ENCODE results near the gene NUDT12. TPM values are rescaled to one million over a fixed set of nuclear protein-coding genes. Genes with fewer than 3 reads are reported as not detected.

Gene NUDT12
- total RNA-seq, 4 donors from 2014 or later = 24.6 to 48.2 (median 28.9) TPM

DNA sequence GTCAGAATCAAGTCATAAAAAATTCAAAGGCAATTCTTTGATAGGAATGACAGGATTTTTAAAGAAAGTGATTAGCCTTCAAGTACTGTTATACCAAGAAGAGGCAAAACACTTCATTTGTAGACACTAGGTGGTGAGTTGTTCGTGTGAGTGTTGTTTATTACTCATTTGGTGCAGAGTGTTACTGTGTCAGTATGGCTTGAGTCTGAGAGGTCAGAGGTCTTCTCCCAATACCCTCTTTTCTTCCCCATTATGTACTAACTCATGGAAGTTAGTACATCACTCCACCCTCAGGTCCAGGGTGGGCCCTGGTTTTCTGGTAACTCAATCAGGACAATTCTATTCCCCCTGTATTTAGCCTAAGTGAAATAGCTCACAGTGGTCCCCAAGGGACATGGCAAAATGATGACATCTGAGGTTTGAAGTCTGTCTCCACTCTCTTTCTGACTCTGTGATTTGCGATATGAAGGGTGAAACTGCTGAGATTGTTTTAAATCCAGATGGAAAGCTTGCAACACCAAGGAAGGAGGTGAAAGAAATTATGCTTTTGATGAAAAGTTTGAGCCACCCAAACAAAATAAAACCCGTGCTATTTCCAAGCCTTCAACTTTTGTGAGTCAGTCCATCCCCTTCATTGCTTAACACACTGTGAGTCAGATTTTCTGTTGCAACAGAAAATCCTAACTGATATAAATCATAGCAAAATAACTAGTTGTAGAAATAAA is 56.8 kb downstream of the NUDT12 start:
- no peak for TF ChIP-seq POLR2A (IDR thresholded peaks at IDR 0.05)
- H3K27me3 ChIP-seq = no peaks in the 10 kb centered on the region
- no peak overlapping the region for H3K27ac ChIP-seq
- WGBS, 2 donors = 86 to 87% methylated on average over 3 of the region's 3 CpGs
- H3K9me3 ChIP-seq = no peaks in the 10 kb centered on the region
- no peaks in the 10 kb centered on the region for H3K36me3 ChIP-seq
- no peak for DNase-seq
- intact Hi-C loops (cut with DNase I) = no loop called here
- no peak overlapping the region for H3K4me3 ChIP-seq (replicated peaks in 1 of 3)
- no peaks in the 10 kb centered on the region for H3K4me1 ChIP-seq

DNA sequence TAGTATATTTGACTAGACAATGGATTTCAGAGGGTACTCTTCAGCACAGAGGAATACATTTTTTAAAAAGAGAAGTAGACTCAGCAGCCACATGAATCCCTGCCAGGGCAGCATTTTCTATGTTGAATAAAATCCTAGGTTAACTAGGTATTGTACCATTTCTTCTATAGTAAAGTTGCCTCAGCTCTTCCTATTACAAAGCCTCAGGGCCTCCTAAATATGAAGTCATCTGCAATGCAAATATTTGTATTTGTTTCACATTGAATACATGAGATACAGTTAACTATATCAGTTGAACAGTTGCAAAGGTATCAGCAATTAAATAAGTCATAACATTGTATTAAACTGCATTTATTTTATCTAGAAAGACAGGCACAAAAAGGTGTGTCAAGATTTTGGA is 59.5 kb downstream of the NUDT12 start:
- no peak for DNase-seq

DNA sequence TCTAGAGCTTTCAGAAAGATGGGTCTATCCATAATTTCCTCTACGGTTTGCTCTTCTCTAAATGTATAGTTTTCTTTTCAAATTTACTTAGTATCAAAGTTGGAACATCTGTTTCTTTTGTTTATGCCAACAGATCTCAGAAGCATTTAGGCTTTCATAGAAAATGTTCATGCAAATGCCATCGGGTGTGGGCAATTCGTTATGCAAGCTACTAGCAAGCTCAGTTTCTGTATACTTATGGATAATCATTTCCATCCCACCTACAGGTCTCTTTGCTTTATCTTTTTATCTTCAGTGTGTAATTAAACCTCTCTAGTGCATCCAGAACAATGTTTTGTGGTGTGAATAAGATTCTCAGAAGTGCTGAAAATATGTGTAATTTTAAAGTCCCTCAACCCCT is 59.9 kb downstream of the NUDT12 start:
- DNase-seq = no peak
- no peak overlapping the region for H3K27ac ChIP-seq
- TF ChIP-seq, protein P1, sequence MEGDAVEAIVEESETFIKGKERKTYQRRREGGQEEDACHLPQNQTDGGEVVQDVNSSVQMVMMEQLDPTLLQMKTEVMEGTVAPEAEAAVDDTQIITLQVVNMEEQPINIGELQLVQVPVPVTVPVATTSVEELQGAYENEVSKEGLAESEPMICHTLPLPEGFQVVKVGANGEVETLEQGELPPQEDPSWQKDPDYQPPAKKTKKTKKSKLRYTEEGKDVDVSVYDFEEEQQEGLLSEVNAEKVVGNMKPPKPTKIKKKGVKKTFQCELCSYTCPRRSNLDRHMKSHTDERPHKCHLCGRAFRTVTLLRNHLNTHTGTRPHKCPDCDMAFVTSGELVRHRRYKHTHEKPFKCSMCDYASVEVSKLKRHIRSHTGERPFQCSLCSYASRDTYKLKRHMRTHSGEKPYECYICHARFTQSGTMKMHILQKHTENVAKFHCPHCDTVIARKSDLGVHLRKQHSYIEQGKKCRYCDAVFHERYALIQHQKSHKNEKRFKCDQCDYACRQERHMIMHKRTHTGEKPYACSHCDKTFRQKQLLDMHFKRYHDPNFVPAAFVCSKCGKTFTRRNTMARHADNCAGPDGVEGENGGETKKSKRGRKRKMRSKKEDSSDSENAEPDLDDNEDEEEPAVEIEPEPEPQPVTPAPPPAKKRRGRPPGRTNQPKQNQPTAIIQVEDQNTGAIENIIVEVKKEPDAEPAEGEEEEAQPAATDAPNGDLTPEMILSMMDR (IDR thresholded peaks at IDR 0.05) = no peak
- TF ChIP-seq POLR2A (IDR thresholded peaks at IDR 0.05) = no peak
- no peaks in the 10 kb centered on the region for H3K9me3 ChIP-seq
- no peak overlapping the region for H3K4me3 ChIP-seq (replicated peaks in 1 of 3)
- H3K27me3 ChIP-seq = no peaks in the 10 kb centered on the region
- intact Hi-C loops (cut with DNase I) = no loop called here
- H3K36me3 ChIP-seq = no peaks in the 10 kb centered on the region
- no peaks in the 10 kb centered on the region for H3K4me1 ChIP-seq
- 84 to 89% methylated on average over 3 of the region's 3 CpGs for WGBS, 2 donors

More for the DNA sequence above, 59.5 kb downstream of the NUDT12 start:
- H3K27ac ChIP-seq = no peak overlapping the region
- H3K27me3 ChIP-seq = no peaks in the 10 kb centered on the region
- H3K36me3 ChIP-seq = no peaks in the 10 kb centered on the region
- H3K4me3 ChIP-seq (replicated peaks in 1 of 3) = no peak overlapping the region
- intact Hi-C loops (cut with DNase I) = no loop called here
- no peaks in the 10 kb centered on the region for H3K4me1 ChIP-seq
- no peaks in the 10 kb centered on the region for H3K9me3 ChIP-seq
- no peak for TF ChIP-seq POLR2A (IDR thresholded peaks at IDR 0.05)
- TF ChIP-seq, protein P1 (IDR thresholded peaks at IDR 0.05) = no peak

Data from thyroid gland (tissue), 4 donors.